SK-N-DZ (cell line): ENCODE measurements around the gene VGLL3.

Source experiments
- DNase-seq: peaks from one replicate; pipeline ENCODE4 v3.0.0-alpha.2; 2015; ENCODE audit warnings: low spot score

VGLL3 gene

DNA sequence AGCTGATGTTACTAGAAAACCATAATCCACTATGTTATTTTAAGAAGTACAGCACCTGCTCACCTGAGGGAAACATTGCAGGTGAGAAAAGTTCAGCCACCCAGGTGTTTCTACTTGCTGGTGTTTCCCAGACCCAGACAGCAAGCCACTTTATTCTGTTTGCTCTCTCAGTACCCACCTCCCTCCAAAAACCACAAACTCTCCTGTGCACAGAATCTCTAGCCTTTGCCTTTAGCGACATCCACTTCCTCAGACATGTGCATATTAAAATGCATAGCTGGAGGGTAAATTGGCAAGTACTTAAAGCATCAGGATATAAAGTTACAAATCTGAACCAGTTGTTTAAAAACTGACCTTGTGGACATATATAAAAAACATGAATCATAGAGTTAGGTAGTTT is 36.7 kb downstream of the VGLL3 start:
- no peak for DNase-seq

DNA sequence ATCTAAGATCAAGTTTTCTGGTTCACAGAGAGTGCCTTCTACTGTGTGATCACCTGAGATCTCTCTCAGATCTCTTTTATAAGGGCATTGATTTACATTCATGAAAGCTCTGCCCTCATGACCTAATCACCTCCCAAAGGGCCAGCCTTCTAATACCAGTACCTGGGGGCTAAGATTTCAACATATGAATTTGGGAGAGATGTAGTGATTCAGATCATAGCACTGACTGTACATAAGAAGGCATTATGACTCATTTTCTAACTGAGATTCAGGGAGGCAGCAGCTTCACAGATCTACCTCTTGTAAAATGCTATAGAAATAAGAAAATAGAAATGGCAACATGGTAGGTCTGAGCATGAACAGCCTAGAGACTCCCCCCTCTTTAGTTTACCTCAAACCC is 39.6 kb downstream of the VGLL3 start:
- DNase-seq = no peak

- DNase-seq = no peak
Observed at GRCh38 chr3:86950717-86951116, 40.2 kb downstream of the VGLL3 start.

GRCh38 chr3:86949850-86950249 is 41.1 kb downstream of the VGLL3 start:
- no peak for DNase-seq

GRCh38 chr3:86948822-86949221 is 42.1 kb downstream of the VGLL3 start:
- DNase-seq = no peak

DNA sequence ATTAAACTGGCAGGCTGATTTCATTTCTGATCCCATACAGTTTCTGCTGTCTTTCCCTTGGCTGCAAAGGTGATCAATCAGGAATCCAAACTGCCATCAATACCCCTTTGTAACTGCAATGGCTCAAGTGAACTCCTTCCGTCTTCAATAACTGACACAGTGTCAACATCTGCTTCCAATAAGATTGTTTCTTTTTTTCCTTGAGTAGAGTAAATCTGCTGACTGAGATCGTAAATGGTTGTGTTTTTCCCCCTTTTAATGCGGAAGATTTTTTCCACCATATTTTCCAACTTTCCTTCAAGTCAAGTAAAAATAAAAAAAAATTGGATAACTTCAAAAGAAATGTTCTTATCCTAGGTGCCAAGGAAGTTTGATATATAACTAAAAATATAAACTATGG is 48.7 kb downstream of the VGLL3 start:
- no peak for DNase-seq

- no peak for DNase-seq
Observed at GRCh38 chr3:86938416-86939105, 52.4 kb downstream of the VGLL3 start.

GRCh38 chr3:86937306-86937791 is 53.6 kb downstream of the VGLL3 start:
- DNase-seq = no peak

GRCh38 chr3:86934851-86935250 is 56.1 kb downstream of the VGLL3 start:
- DNase-seq = no peak

DNA sequence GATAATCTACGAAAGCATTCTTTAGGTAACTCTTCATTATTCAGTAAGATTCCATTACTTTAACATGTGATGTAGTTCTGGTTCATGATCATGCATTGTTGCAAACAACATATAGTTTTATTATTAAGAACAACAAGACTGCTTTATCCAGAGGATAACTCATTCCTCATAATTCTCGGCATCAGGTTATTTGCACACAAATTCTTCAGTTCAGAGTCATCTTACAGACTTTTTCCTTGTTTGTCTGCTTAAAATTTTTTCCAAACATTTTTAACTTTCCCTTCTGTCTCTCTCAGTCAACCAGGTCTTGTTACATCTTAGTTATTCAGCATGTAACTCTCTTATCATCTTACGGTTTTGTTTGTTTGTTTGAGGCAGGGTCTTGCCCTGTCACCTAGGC is 60.1 kb downstream of the VGLL3 start:
- no peak for DNase-seq

DNA sequence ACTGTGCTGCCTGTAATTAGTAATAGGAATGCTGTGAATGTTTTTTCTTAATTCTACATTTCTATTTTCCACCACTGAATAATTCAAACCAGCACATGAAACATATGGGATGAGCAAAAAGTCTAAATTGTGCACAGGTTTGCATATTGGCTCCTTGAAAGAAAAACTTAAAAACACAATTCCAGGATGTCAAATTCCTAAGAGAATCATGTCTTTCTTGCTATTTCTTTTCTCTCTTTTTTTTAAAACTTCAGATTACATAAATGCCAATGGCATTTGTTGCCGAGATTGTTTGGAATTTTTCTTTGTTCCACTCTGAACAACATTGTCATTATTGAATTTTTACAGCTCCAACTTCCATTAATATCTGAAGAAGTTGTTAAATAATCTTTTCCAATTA is 60.8 kb downstream of the VGLL3 start:
- no peak for DNase-seq

- no peak for DNase-seq
Observed at GRCh38 chr3:86929046-86929445, 61.9 kb downstream of the VGLL3 start.

GRCh38 chr3:86923071-86923491 is 67.9 kb downstream of the VGLL3 start:
- no peak for DNase-seq

DNA sequence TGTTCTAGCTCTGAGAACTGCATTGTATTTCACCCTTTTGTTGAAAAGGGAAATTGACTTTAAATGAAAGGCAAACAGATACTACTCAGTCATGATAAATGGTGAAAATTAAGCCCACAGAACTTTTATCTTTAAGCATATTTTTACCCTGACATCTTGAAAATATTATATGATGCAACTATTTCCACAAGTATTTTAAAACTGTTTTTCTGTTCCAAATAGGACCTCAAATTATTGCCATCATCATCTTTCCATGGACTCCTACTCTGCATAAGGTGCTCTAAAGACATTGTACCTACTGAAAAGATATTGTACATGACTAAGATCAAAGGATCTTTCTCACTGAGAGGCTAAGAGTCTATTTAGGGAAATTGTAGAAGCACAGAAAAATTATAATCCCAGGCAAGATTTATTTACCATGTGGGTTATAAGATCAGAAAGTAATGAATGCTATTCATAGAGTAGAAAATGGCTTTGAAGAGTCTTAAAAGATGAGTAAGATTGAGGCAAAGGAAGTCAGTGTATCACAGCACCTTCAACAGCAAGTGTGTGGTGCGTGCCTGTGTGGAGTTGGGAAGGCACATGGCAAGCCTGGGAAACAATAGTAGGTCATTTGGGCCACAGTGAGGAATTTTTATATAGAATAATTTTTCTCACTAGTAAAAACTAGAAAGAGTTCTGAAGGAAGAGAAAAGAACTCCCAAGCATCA is 68.8 kb downstream of the VGLL3 start:
- DNase-seq = no peak

GRCh38 chr3:86914670-86915069 is 76.3 kb downstream of the VGLL3 start:
- no peak for DNase-seq

DNA sequence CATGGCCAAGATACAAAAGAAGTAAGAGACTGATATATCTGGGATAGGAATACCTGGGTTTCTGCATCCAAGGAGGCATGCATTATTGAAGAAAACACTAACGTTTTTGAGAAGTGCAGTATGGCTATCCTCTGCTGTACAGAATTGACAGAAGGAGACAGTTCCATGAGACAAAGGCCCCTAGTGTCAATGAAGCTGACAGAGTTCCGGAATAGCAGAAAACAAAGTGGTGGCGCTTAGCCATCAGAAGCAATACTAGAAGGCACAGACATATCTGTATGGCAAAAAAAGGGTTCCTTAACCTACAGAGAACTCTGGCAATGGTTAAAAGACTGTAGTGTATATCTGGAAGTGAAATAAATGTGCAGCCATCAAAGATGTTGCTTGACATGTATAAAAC is 77.8 kb downstream of the VGLL3 start:
- no peak for DNase-seq

- no peak for DNase-seq
Observed at GRCh38 chr3:86895202-86895601, 95.7 kb downstream of the VGLL3 start.

DNA sequence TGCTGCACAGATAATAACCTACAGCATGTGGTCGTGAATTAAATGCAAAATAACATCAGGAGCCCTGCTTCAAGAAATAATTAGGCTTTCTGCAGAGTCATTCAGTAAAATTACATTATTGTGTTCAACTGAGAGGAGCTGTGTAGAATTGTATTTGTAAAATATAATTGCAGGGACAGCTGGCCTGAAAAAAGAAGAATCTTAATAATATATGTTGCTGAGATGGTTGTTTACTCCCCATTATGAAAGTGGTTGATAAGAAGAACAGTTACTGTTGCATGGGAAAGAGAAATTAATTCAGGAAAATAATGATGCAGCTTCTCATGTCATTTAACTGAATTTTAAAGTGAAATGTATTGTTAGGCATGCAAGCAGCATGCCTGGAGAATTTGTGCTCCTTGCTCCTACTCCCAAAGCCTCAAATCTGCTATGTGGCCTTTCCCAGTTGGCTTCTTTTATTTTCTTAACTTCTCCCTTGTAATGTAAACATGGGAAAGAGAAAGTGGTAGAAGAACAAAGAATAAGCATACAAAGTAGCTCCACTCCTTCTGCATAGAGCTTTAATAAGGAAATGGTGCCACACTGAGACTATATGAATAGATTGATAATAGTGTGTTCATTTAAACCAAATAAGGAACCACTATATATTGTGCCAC is 100.1 kb downstream of the VGLL3 start:
- peak; percentile 31 for DNase-seq
